Esophagus squamous epithelium (tissue), 5 donors: ENCODE measurements around the gene MAP3K9. TPM values are rescaled to one million over a fixed set of nuclear protein-coding genes. Genes with fewer than 3 reads are reported as not detected.

Experiments used
- DNase-seq: peaks from one replicate; lab custom pipeline; 2025; lab: John Stamatoyannopoulos, UW
- H3K27ac ChIP-seq, 4 donors: fragments of 200-600 bp; sonication (generic); one replicate each; pipeline ENCODE4 v1.5.1; 2016 to 2019; ENCODE audit warnings: mild to moderate bottlenecking in 1 of 4
- H3K27me3 ChIP-seq, 4 donors: fragments of 200-600 bp; sonication (generic); 1 replicate in 3 of 4; 2 replicates in 1 of 4; pipeline versions ENCODE4 v1.5.1 to v1.6.0; 2017 to 2021; ENCODE audit warnings: antibody characterized with exemption in 1 of 4
- H3K36me3 ChIP-seq, 3 donors: fragments of 200-600 bp; sonication (generic); one replicate each; pipeline ENCODE4 v1.5.1; 2016 to 2019
- H3K4me1 ChIP-seq, 3 donors: fragments of 200-600 bp; sonication (generic); one replicate each; pipeline ENCODE4 v1.5.1; 2017 to 2019
- H3K4me3 ChIP-seq, 4 donors: fragments of 200-600 bp; sonication (generic); 1 replicate in 3 of 4; 2 replicates in 1 of 4; pipeline ENCODE4 v1.5.1; 2016 to 2019; ENCODE audit warnings: mild to moderate bottlenecking in 2 of 4, moderate library complexity in 1 of 4
- H3K9me3 ChIP-seq, 3 donors: fragments of 200-600 bp; sonication (generic); one replicate each; pipeline ENCODE4 v1.5.1; 2016 to 2019
- CTCF ChIP-seq, 6 experiments: fragments of 450-650 bp in 4 of 6; fragments of 200-600 bp in 2 of 6; sonication (generic) in 2 of 6; IDR thresholded peaks; one replicate each; pipeline ENCODE4 v1.5.1; 2016 to 2019; ENCODE audit warnings: antibody characterized with exemption in 6 of 6, mild to moderate bottlenecking in 4 of 6, moderate library complexity in 4 of 6
- POLR2A ChIP-seq, 4 donors: fragments of 450-650 bp; IDR thresholded peaks; one replicate each; pipeline ENCODE4 v1.6.1; 2017; ENCODE audit warnings: antibody characterized with exemption in 4 of 4, mild to moderate bottlenecking in 4 of 4, moderate library complexity in 3 of 4
- WGBS, 2 donors: methylation state at CpG; one replicate each; pipeline ENCODE4 v1.1.5; 2018; 5-methylcytosine and 5-hydroxymethylcytosine counted together
- intact Hi-C: fragments of 100-400 bp; cut with DNase I; formaldehyde crosslinking; loops from one replicate; pipeline ENCODE4 v1.15.0; 2022
- total RNA-seq, 4 donors: library from RNA; depleted of rRNA; stranded (reverse); fragments of >200 nt; gene quantifications; one replicate each; pipeline ENCODE4 v1.1.0, GENCODE V29; 2016
- donor health status: DM: yes; HTN: yes; CAD: no.

Gene MAP3K9
- total RNA-seq, 4 donors from 2014 or later: 8.1 to 34.0 (median 14.7) TPM

- intact Hi-C loops: no loop called here
- H3K36me3 ChIP-seq: peaks cover 0 to 66% (median 0%) of the 10 kb centered on the region in 3 donors
- WGBS, 2 donors: 31 to 43% methylated on average over 3 of the region's 3 CpGs
- H3K4me3 ChIP-seq: no peak overlapping the region
- no peak overlapping the region for H3K27ac ChIP-seq
- no peak for TF ChIP-seq POLR2A (IDR thresholded peaks at IDR 0.05)
- TF ChIP-seq CTCF (IDR thresholded peaks at IDR 0.05): no peak
- no peaks in the 10 kb centered on the region for H3K27me3 ChIP-seq
- no peak for DNase-seq
- no peaks in the 10 kb centered on the region for H3K4me1 ChIP-seq
- no peaks in the 10 kb centered on the region for H3K9me3 ChIP-seq
These were observed 60.9 kb downstream of the MAP3K9 start for GRCh38 chr14:70748422-70748821.

- 86 to 95% methylated on average over 2 of the region's 2 CpGs for WGBS, 2 donors
- Histone ChIP-seq H3K27me3 (no peaks in the 10 kb centered on the region), H3K4me3 (no peak overlapping the region), H3K9me3 (no peaks in the 10 kb centered on the region), H3K27ac (no peak overlapping the region), H3K36me3 (peaks cover 0 to 74% (median 0%) of the 10 kb centered on the region in 3 donors), H3K4me1 (no peaks in the 10 kb centered on the region)
- no peak for TF ChIP-seq CTCF (IDR thresholded peaks at IDR 0.05)
- TF ChIP-seq POLR2A (IDR thresholded peaks at IDR 0.05): no peak
- intact Hi-C loops: no loop called here
- DNase-seq: no peak
These were observed 64.7 kb downstream of the MAP3K9 start for GRCh38 chr14:70744641-70745040.

- H3K4me1 ChIP-seq: no peaks in the 10 kb centered on the region
- DNase-seq: no peak
- H3K4me3 ChIP-seq: no peak overlapping the region
- H3K27me3 ChIP-seq: no peaks in the 10 kb centered on the region
- intact Hi-C loops: no loop called here
- peaks cover 0 to 75% (median 0%) of the 10 kb centered on the region in 3 donors for H3K36me3 ChIP-seq
- WGBS, 2 donors: 92 to 96% methylated on average over 5 to 6 of the region's 14 CpGs
- no peak for TF ChIP-seq CTCF (IDR thresholded peaks at IDR 0.05)
- no peak for TF ChIP-seq POLR2A (IDR thresholded peaks at IDR 0.05)
- H3K9me3 ChIP-seq: no peaks in the 10 kb centered on the region
- H3K27ac ChIP-seq: no peak overlapping the region
These were observed 67.0 kb downstream of the MAP3K9 start for GRCh38 chr14:70742316-70742715.

GRCh38 chr14:70741482-70741881 lies 67.8 kb downstream of the MAP3K9 start:
- intact Hi-C loops: no loop called here
- H3K9me3 ChIP-seq: no peaks in the 10 kb centered on the region
- TF ChIP-seq CTCF (IDR thresholded peaks at IDR 0.05): no peak
- no peak for TF ChIP-seq POLR2A (IDR thresholded peaks at IDR 0.05)
- 64 to 65% methylated on average over 6 of the region's 6 CpGs for WGBS, 2 donors
- H3K27ac ChIP-seq: no peak overlapping the region
- peaks cover 0 to 76% (median 0%) of the 10 kb centered on the region in 3 donors for H3K36me3 ChIP-seq
- H3K4me1 ChIP-seq: no peaks in the 10 kb centered on the region
- H3K27me3 ChIP-seq: no peaks in the 10 kb centered on the region
- H3K4me3 ChIP-seq: no peak overlapping the region
- no peak for DNase-seq

GRCh38 chr14:70735043-70735442 lies 74.3 kb downstream of the MAP3K9 start:
- Histone ChIP-seq H3K27ac (no peak overlapping the region), H3K4me1 (no peaks in the 10 kb centered on the region), H3K27me3 (no peaks in the 10 kb centered on the region), H3K9me3 (no peaks in the 10 kb centered on the region), H3K4me3 (no peak overlapping the region), H3K36me3 (peaks cover 5 to 89% (median 5%) of the 10 kb centered on the region in 3 donors)
- intact Hi-C loops: no loop called here
- DNase-seq: no peak
- TF ChIP-seq CTCF (IDR thresholded peaks at IDR 0.05) (no peak), POLR2A (IDR thresholded peaks at IDR 0.05) (no peak)
- WGBS, 2 donors: 10 to 36% methylated on average over 2 to 4 of the region's 4 CpGs
